ENCODE measurements around the gene USH1C. TPM values are rescaled to one million over a fixed set of nuclear protein-coding genes. Genes with fewer than 3 reads are reported as not detected.

Gene USH1C
- polyA plus RNA-seq, result not detected

DNA sequence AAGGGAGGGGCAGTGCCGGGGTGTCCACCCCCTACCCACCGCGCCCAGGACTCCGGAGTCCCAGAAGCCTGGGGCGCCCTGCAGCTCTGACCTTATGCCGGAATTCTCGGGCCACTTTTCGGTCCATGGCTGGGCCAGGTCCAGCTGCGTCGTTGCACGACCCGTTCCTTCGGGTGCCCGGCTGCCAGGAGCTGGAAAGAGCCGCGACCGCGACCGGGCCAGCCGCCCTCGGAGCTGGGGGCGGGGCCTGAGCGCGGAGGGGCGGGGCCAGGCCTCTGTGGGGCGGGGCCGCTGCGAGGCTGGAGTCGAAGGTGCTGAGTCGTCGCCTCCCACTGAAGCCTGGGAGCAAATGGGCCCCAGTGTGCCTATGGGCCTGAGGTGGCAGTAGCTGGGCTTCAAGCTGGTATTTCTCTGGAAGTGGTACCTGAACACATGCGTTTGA, at the start of gene USH1C:
TSS of gene USH1C (minus strand) at position 236 of the 442 bp plus-strand sequence. CDS start at position 127, 109 bp downstream.
- DNase-seq, result peak in 1 of 3 donors; percentile 12
- Mint-ChIP-seq H3K27ac (no peak within 1 kb of the TSS), H3K9me3 (no peaks in the 10 kb centered on the region), H3K4me3 (peak within 1 kb of the TSS; percentile 22 to 45 (median 34)), H3K27me3 (ENCODE audit: low read depth in 3 of 3) (peaks cover 2 to 17% (median 9%) of the 10 kb centered on the region in 3 donors), H3K4me1 (peaks cover 0 to 6% of the 10 kb centered on the region in 2 donors), H3K36me3 (no peaks in the 10 kb centered on the region)

DNA sequence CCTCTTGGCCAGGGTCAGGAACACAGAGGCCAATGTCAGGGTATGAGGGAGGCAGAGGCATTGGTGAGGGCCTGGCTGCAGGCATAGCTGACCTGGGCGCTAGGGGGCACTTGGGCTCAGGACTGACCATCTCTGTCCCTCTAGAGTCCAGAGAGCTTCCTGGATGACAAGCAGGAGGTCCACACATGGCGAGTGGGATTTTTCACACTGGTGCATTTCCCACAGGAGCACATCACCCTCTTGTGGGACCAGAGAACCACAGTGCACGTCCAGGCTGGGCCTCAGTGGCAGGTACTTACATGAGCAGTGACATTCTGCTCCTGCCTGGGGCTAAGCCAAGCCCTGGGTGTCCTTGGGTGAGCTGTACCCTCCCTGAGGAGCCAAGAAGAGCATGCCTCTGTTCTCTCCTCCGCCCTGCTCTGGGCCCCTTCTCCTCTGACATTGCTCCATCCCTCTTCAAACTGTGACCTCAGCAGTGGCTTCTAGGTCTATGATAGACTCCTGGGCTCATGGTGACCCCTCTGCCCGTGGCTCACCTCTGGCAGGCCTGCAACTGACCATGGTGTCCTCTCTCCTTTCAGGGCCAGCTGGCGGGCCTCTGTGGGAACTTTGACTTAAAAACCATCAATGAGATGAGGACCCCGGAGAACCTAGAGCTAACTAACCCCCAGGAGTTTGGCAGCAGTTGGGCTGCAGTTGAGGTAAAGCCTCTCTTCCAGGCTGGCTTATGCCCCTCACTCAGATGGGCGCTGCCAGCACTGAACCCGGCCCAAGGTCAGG, 49.4 kb upstream of the USH1C start:
- Mint-ChIP-seq H3K36me3 (no peaks in the 10 kb centered on the region), H3K9me3 (no peaks in the 10 kb centered on the region), H3K4me1 (no peaks in the 10 kb centered on the region), H3K4me3 (no peak overlapping the region), H3K27ac (no peak overlapping the region), H3K27me3 (ENCODE audit: low read depth in 3 of 3) (peaks cover 2 to 6% (median 2%) of the 10 kb centered on the region in 3 donors)
- DNase-seq, result no peak

DNA sequence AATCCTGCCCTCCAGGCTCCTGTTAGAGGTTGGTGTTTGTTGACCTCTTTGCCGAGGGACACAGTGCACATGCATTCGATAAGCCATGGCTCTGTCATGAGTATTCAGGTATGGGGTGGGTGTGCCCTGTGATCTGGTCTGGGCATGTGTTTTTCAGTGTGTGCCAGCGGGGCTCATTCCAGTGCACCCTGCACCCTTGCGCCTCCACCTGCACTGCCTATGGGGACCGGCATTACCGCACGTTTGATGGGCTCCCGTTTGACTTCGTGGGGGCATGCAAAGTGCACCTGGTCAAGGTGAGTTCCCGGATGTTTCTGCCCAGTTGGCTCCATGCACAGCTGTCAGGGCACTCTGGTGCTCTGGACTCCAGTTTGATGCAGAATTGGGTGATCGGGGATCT, 47.1 kb upstream of the USH1C start:
- H3K27ac Mint-ChIP-seq, result no peak overlapping the region
- H3K9me3 Mint-ChIP-seq, result no peaks in the 10 kb centered on the region
- H3K27me3 Mint-ChIP-seq (ENCODE audit: low read depth in 3 of 3), result peaks cover 2 to 6% (median 2%) of the 10 kb centered on the region in 3 donors
- H3K36me3 Mint-ChIP-seq, result no peaks in the 10 kb centered on the region
- no peak for DNase-seq
- no peaks in the 10 kb centered on the region for H3K4me1 Mint-ChIP-seq
- H3K4me3 Mint-ChIP-seq, result no peak overlapping the region

DNA sequence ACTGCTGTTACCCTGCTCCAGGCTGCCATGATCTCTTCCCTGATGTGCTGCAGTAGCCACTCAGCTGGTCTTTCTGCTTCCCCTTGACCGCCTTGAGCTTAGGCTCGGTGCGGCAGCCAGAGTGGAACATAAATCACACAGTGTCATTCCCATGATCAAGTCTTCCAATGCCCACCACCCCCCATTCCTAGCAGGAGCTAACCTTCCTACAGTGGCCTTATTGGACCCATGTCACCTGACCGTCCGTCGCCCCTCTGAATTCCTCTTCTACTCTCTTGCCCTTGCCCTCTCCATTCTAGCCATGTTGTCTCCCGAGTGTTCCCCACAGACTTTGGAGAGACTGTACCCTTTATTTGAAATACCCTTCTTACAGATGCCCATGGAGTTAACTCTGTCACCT, 46.2 kb upstream of the USH1C start:
- Mint-ChIP-seq H3K36me3 (no peaks in the 10 kb centered on the region), H3K4me3 (no peak overlapping the region), H3K27me3 (ENCODE audit: low read depth in 3 of 3) (peaks cover 2 to 6% (median 2%) of the 10 kb centered on the region in 3 donors), H3K9me3 (no peaks in the 10 kb centered on the region), H3K27ac (no peak overlapping the region), H3K4me1 (no peaks in the 10 kb centered on the region)
- DNase-seq, result no peak

DNA sequence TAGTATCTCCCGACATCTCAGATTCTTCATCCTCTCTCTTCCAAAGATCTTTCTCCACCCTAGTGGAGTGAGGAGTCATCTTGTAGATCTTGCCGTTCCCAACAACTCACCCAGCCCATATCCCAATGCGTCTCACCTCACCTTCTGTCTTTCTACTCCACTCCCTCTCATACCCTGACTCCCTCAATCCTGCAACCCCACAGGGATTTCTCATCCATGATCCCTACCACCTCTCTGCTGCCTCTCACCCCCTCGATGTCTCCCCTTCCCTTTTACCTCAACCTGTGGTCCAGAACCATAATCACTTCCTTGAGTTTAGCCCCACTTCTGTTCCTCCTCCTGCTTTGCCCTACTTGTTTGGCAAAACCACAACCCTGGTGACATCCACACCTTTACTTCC, 44.5 kb upstream of the USH1C start:
- no peaks in the 10 kb centered on the region for H3K4me1 Mint-ChIP-seq
- no peaks in the 10 kb centered on the region for H3K36me3 Mint-ChIP-seq
- DNase-seq, result no peak

DNA sequence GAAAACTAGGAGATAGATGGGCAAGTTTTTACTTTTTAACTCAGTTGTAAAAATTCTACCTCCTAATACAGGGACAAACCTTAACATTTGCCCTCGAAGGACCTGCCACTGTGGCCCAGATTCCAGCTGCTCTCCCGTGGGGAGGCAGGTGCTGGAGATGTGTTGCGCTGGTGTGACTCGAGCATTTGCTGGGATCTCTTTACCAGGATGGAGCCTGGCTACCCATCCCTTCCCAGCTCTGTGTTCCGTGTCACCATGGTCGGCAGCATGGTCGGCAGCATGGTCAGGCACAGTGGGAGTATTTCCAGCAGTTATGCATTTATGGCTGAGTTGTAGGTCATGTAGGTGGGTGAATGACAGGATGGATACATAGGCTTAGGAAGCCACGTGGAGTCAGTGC, 44.0 kb upstream of the USH1C start:
- Mint-ChIP-seq H3K27ac (no peak overlapping the region), H3K36me3 (no peaks in the 10 kb centered on the region), H3K9me3 (no peaks in the 10 kb centered on the region), H3K4me1 (no peaks in the 10 kb centered on the region), H3K4me3 (no peak overlapping the region), H3K27me3 (ENCODE audit: low read depth in 3 of 3) (peaks cover 2 to 3% (median 2%) of the 10 kb centered on the region in 3 donors)
- no peak for DNase-seq

More for the DNA sequence above, 44.5 kb upstream of the USH1C start:
- Mint-ChIP-seq H3K4me3 (no peak overlapping the region), H3K27ac (no peak overlapping the region), H3K9me3 (no peaks in the 10 kb centered on the region), H3K27me3 (ENCODE audit: low read depth in 3 of 3) (peaks cover 2 to 3% (median 2%) of the 10 kb centered on the region in 3 donors)

DNA sequence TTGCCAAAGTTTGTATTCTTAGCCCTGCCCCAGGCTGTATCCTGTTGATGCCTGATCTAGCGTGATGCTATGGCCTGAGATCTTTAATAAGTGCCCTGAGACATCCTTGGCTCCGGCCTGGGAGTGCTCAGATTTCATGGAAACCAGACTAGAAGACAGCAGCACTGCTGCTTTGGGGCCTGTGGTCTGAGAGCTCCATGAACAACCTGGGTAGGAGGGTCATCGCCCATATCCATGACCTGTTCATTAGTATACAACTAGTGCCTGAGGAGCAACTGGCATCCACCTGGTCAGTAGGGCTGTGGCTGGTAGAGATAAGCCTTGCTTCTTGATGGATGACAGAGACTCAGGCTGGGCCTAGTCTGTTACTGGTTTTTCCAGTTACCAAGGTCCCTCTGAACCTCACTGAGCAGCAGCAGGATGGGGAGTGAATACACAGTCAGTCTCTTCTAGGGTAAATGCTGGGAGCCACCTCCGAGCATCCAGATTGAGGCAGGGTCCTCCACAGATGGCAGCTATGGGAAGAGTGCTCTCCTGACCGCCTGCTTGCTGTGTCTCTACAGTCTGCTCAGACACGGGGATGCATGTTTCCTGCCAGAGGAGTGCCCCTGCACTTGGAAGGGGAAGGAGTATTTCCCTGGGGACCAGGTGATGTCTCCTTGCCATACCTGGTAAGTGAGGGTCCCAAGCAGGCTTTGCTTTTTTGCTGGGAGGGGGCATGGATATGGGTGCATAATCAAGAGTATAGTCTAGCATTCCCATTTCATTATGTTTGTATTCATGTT, 41.9 kb upstream of the USH1C start:
- H3K27ac Mint-ChIP-seq, result no peak overlapping the region
- no peaks in the 10 kb centered on the region for H3K4me1 Mint-ChIP-seq
- DNase-seq, result no peak
- H3K4me3 Mint-ChIP-seq, result no peak overlapping the region
- H3K27me3 Mint-ChIP-seq (ENCODE audit: low read depth in 3 of 3), result peaks cover 0 to 1% (median 0%) of the 10 kb centered on the region in 3 donors
- H3K36me3 Mint-ChIP-seq, result no peaks in the 10 kb centered on the region
- no peaks in the 10 kb centered on the region for H3K9me3 Mint-ChIP-seq

DNA sequence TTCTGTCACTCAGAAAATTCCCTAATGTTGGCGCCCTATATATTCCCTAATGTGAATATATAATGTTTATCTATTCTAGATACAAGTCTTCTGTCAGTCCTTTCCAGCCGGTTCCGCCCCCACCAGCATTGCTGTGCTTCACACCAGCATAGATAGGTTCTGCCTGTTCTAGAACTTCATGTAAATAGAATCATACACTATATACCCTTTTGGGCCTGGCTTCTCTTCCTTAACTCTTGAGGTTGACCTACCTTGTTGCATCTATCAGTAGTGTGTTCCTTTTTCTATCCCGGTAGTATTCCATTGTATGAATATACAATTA, 37.5 kb upstream of the USH1C start:
- Mint-ChIP-seq H3K4me3 (no peak overlapping the region), H3K36me3 (no peaks in the 10 kb centered on the region), H3K27ac (no peak overlapping the region), H3K4me1 (no peaks in the 10 kb centered on the region), H3K9me3 (no peaks in the 10 kb centered on the region), H3K27me3 (ENCODE audit: low read depth in 3 of 3) (peaks cover 0 to 6% (median 3%) of the 10 kb centered on the region in 3 donors)
- no peak for DNase-seq

DNA sequence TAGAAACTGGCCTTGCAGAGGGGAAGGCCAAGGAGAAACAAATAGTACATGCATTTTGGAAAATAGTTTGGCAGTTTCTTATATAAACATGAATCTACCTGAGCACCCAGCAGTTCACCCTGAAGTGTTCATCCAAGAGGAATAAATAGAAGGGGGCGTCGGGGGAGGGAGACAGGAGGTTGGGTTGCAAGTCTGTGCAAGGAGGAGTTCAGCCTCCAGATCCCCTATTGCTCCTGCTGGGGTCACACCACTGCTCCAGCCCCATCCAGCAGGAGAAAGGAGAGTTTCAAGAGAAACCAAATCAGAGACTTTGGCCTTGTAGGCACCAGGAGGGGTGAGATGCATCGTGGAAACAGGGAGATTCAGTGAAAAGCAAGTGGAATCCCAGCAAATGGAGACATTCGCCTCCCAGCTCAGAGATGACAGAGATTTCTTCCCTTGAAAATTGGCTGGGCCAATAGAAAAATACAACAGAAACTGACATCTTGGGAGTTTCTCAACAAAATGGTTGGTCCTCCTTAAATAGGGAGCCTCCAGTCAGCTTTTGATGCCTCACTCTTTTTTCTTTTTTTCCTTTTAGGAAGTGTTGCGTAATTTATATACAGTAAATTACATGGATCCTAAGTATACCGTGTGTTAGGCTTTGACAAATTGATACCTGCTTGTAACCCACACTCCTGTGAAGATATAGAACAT, 37.0 kb upstream of the USH1C start:
- Mint-ChIP-seq H3K4me3 (no peak overlapping the region), H3K27me3 (ENCODE audit: low read depth in 3 of 3) (peaks cover 0 to 7% (median 3%) of the 10 kb centered on the region in 3 donors), H3K27ac (no peak overlapping the region), H3K9me3 (no peaks in the 10 kb centered on the region), H3K36me3 (no peaks in the 10 kb centered on the region), H3K4me1 (no peaks in the 10 kb centered on the region)
- DNase-seq, result no peak

DNA sequence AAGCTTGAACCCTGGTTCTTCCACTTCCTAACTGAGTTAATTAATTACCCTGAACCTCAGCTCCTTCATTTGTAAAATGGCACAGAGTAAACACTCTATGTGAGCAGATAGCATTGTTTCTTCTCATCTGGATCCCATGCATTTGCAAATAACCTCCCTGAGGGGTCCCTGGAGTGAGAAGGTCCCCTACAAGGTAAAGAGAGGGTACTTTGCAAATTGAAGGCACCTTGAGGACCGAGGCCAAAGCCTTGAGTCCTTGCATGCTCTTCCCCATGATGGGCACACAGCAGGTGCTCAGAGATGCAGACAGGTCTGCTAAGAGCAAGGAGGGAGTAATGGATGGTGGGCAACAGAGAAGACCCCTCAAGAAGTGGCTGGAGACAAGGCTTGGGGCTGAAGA, 36.1 kb upstream of the USH1C start:
- Mint-ChIP-seq H3K27ac (no peak overlapping the region), H3K4me1 (no peaks in the 10 kb centered on the region)
- DNase-seq, result no peak

DNA sequence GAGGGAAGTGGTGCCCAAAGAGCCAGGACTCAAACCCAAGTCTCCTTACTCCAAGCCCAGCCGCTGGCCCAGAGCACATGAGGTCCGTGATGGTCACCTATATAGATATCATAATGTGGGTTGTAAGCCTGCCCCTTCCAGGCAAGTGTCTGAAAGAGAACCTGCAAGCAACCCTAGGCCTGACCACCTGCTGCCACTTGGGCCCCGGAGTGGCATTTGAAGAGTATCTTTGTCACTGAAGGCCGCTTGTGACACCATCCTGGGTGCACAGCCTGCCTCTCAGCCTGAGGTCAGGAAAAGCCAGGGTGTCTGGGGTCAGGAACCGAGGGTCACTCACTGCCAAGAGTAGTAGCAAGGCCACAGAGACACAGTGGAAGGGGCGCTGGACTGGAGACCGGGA, 35.2 kb upstream of the USH1C start:
- Mint-ChIP-seq H3K4me3 (no peak overlapping the region), H3K27me3 (ENCODE audit: low read depth in 3 of 3) (peaks cover 0 to 8% (median 3%) of the 10 kb centered on the region in 3 donors), H3K36me3 (no peaks in the 10 kb centered on the region), H3K4me1 (no peaks in the 10 kb centered on the region), H3K27ac (no peak overlapping the region), H3K9me3 (no peaks in the 10 kb centered on the region)
- no peak for DNase-seq

More for the DNA sequence above, 36.1 kb upstream of the USH1C start:
- Mint-ChIP-seq H3K9me3 (no peaks in the 10 kb centered on the region), H3K27me3 (ENCODE audit: low read depth in 3 of 3) (peaks cover 0 to 8% (median 3%) of the 10 kb centered on the region in 3 donors), H3K4me3 (no peak overlapping the region), H3K36me3 (no peaks in the 10 kb centered on the region)

DNA sequence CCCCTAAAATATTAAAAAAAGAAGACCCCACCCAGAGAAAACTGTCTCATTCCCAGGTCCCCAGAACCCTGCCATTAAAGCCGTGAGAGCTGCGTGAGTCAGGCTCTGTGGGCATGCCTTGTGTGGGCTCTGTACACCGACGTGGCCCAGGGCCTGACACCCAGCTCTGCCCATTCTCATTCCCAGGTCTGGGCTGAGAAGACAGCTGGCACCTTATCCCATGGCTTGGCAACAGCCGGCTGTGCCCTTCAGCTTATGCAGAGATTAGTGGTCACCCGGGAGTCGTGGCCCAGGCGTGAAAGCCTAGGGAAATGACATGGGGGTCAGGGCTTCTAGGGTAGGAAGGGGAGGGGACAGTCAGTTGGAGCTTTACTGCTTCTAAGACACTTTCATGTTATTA, 34.7 kb upstream of the USH1C start:
- no peak overlapping the region for H3K4me3 Mint-ChIP-seq
- no peak for DNase-seq
- H3K27me3 Mint-ChIP-seq (ENCODE audit: low read depth in 3 of 3), result peaks cover 0 to 8% (median 3%) of the 10 kb centered on the region in 3 donors
- no peaks in the 10 kb centered on the region for H3K9me3 Mint-ChIP-seq
- no peaks in the 10 kb centered on the region for H3K4me1 Mint-ChIP-seq
- H3K27ac Mint-ChIP-seq, result no peak overlapping the region
- no peaks in the 10 kb centered on the region for H3K36me3 Mint-ChIP-seq

DNA sequence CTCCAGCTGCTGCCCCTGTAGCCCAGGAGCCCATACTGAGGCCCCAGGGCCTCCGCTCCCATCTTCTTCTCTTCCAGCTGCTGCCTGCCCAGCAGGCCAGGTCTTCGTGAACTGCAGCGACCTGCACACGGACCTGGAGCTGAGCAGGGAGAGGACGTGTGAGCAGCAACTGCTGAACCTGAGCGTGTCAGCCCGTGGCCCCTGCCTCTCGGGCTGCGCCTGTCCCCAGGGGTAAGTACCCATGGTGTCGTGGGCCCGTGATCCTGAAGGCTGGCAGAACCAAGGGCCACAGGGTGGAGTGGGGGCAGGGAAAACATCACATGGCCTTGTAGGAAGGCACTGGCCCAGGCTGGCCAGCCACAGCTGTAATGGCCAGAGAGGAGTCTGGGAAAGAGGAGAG, 34.1 kb upstream of the USH1C start:
- DNase-seq, result no peak
- H3K27me3 Mint-ChIP-seq (ENCODE audit: low read depth in 3 of 3), result peaks cover 1 to 8% (median 3%) of the 10 kb centered on the region in 3 donors
- H3K9me3 Mint-ChIP-seq, result no peaks in the 10 kb centered on the region
- no peak overlapping the region for H3K4me3 Mint-ChIP-seq
- no peaks in the 10 kb centered on the region for H3K4me1 Mint-ChIP-seq
- no peak overlapping the region for H3K27ac Mint-ChIP-seq
- H3K36me3 Mint-ChIP-seq, result no peaks in the 10 kb centered on the region
